GM19467 (cell line): ENCODE results near the gene CSMD2.

Experiments used
- ATAC-seq: cut with Tn5 transposase; IDR thresholded peaks from one replicate; pipeline ENCODE4 v1.9.1; 2021; ENCODE audit warnings: mild to moderate bottlenecking, moderate library complexity; ENCODE audit not compliant: unreplicated experiment

CSMD2 gene

DNA sequence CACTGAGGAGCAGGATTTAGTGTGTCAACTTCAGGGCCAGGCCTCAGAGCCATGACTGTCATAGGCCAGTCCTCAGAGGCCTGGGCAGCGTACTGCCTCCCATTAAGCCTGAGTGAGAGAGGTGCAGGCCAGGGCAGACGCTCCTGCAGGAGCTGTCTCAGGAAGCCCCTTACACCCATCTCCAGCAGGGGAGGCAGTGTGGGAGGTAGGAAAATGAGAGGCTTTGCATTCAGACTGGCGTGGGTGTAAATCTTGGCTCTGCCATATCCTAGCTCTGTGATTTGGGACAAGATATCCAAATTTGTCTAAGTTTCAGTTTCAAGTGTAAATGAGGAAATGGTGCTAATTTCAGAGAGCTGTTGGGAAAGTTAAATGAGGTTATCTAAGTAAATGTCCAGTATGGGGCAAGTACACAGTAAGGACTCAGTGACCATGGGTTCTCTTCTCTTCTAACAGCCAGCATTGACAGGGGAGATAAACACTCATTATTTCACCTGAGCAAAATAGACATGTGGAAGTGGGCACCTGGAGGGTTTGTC lies 508.5 kb downstream of the CSMD2 start:
- ATAC-seq: no peak

DNA sequence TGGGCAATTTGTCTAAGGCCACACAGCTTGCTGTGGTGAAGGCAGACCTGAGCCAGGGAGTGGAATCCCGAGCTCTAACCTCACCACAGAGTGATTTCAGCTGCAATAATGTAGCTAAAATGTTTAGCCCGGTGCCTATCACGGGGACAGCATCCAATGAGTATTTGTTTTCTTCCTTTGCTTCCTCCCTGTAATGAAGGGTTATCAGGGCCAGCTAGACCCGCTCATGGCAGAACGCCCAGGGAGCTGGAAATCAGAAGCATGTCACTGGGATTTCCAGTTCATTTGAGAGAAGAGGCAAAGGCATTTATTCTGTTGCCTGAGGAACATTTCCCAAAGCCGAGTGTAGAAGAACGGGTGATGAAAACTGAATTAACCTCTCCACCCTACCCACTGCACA lies 509.5 kb downstream of the CSMD2 start:
- ATAC-seq: no peak

DNA sequence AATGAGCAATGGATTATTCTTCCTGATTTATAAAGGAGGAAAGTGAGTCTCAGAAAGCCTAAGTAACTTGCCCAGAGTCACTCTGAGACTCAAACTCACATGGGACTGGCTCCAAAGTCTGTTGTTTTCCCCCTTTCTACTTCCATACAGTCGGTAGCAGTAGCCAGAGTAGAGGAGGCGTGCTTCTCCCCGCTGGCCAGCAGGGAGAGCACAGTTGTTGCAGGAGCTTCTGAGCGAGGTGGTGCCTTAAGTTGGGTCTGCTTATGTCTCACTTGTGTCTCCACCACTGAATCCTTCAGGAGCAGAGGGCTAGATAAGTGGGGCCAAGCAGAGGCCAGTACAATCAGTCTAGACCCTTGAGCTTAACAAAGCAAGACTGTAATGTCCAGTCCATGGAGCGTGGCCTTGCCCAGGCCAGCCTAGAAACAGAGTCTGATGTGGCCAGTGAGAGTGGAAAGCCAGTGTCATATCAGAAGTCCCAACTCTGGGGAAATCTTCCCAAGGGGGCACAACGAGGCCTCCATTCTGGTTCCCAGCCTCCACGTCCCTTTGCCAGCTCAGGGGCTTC lies 510.7 kb downstream of the CSMD2 start:
- ATAC-seq: no peak

DNA sequence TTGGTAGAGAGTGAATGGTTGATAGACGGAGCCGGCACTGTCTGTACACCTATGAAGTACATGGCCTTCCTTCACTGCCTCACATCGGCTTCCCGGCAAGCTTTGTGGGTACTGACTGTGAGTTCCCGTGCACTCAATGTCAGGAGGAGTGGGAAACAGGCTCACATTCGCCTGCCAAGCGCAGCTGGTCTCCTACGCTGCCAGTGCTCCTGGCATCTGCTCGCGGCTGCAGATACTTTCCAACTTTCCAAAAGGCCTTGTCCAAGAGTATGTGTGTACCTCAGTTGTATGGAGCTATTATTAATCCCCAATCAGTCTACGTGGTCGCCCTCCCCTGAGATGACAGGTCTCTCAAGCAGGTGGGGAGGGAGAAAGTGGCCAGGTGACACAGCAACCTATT lies 511.8 kb downstream of the CSMD2 start:
- no peak for ATAC-seq

DNA sequence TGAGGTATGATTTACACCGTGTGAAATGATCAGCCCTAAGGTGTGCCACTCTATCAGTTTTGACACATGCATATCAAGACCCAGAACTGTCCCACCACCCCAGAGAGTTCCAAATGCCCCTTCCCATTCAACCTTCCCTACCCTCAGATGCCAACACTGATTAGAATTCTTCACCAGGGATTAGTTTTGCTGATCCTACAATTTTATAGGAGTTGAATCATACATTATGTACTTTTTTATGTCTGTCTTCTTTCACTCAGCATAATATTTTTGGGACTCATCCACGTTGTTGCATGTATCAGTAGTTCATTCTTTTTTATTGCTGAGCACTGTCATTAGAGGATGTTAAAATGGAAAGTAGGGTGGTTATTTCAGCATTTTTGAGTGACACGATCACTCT lies 514.3 kb downstream of the CSMD2 start:
- ATAC-seq: no peak

DNA sequence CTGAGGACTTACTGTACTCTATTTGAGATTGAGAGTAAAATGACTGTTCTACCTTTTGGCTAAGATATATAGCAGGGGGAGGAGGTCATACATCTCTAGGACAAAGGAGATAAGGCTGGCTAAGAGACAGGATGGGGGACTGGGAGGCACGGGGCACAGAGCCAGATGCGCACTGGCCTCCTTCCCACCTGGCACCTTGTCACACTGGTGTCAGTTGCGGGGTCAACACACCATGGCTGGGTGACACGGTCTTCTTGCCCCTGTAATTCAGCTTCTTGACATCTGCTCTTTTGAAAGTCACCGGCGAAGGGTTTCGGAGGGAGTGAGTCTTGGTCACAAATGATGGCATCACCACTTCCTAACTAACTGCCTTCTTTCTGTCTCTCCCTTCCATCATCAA lies 515.3 kb downstream of the CSMD2 start:
- ATAC-seq: no peak

DNA sequence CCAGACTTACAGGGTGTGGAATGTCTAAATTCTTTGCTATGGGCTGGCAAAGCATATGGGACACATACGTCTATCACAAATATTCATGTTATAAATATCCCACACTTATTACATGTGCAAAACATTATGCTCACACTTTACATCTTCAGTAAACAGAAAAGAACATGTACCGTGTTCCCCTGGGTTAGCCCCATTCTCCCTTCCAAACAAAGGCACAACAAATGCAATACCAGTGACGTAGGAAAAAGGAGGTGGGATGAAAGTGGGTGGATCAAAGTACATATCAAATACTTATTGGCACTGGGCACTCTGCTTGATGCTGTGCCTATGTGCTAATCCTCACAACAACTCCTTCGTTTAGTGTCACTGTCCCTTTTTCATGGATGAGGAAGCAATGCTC lies 521.8 kb downstream of the CSMD2 start:
- no peak for ATAC-seq

DNA sequence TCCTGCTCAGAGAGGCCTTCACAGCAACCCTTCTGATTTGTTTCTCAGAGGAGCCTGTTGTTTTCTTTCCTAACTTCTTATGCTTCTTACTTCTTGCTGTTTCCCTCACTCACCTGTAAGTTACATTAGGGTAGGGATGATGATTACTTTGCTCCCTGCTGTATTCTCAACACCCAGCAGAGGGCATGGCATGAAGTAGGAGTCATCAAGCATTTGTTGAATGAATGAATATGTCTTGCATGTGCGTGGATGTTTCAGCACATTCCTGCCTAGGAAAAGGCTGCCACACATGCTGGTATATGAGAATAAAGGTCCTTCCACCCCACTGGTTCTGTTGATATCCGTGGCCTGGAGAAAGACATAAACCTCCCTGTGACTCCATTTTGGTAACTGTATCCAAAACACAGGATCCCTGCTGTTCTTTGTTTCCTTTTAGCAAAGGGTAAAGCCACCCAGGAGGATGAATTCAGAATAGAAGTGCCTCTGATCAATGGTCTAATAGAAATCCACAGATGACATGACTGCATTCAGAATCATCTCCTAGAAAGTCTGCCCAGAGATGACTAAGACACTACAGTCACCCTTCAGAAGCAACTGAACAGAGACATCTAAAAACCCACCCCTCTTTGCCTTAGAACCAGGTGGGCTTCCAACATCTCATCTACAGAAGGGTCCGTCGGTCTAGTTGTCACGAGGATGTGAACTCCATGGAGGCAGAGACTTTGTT lies 523.8 kb downstream of the CSMD2 start:
- no peak for ATAC-seq

DNA sequence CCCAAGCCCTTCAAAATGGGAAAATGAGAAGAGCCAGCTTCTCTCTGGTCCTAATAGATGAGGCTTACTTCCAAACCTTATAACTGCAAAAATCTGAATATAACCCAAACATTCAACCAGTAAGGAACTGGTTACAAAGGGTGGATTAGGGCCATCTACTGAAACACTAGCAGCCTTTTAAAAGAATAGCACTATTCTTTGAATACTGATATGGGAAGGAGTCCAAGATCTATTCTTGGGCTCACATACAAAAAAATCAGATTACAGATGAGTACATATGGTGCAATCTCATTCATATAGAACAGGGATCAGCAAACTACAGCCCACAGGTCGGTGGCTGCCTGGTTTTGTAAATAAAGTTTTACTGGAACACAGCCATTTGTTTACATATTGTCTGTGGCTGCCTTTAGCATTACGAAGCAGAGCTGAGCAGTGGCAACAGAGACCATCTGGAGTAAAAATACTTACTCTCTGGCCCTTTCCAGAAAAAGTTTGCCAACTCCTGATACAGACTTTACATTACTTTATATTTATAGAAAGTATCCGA lies 524.8 kb downstream of the CSMD2 start:
- ATAC-seq: no peak

DNA sequence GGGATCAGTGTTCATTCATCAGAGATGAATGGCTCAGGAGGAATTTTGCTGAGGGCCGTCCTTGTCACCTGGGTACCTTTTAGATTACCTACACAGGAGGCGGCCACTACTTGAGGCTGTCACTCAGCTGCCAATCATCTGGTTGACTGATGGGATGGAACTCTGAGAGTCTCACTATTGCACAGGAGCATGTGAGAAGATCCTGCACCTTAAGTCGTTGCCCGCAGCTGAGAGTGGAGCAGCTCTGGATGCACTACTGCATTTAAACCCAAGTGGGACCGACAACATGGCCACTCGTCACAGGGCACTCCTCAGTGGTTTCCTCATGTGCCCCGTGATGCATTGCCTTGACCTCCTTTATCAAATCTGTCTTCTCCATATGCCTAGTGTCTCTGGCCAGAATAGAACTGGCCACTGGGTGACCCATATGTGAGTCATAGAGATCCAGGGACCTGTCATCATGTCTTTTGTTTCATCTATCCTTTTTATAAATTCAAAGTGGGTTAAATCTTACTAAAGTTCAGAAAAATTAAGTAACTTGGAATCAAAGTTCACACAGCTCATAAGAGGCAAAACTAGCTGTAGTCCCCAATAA lies 527.1 kb downstream of the CSMD2 start:
- no peak for ATAC-seq

DNA sequence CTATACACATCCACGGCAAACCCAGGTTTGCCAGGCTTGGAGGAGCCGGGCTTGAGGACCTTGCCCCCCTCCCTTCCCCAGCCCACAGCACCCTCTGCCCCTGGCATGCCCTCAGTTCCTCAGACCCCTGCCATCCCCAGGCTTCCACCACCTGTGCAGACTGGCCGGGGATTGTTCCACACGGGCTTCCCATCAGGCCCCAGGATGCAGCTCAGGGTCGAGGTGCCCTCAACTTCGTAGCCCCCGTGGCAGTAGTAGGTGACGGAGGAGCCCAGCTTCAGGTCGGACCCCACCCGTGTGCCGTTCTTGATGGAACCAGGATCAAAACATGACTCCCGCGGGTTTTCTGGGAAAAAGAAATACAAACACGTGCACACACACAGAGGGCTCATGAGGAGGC lies 528.8 kb downstream of the CSMD2 start:
- no peak for ATAC-seq

DNA sequence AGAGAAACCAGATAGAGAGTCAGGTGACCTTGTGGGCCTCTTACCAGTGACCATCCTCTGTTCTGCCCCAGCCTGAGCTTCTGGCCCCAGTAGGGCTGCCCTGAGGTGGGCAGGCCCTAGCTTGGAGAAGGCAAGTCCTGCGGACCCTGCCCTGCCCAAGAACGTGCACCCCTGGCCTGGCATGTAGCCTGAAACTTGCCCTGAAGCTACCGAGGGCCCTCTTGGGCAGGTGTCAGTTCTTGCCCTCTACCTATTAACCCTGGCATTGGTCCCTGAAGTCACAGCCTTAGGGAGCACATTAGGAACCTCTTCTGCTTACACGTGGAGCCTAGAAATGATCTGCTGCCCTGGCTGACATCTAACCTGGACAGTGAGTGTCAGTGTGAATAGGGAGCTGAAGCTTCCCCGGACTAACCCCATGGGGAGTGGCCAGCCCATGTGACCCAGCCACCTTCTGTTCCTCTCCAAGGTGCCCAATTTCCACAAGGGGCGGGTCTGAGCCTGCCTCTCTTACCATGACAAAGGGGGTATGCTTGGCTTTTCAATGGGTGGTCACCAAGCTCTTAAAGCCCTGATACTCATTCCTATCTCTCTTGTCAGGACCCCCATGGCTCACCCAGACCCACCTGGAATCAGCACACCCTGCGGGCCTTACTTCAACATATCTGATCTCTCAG lies 529.6 kb downstream of the CSMD2 start:
- no peak for ATAC-seq

DNA sequence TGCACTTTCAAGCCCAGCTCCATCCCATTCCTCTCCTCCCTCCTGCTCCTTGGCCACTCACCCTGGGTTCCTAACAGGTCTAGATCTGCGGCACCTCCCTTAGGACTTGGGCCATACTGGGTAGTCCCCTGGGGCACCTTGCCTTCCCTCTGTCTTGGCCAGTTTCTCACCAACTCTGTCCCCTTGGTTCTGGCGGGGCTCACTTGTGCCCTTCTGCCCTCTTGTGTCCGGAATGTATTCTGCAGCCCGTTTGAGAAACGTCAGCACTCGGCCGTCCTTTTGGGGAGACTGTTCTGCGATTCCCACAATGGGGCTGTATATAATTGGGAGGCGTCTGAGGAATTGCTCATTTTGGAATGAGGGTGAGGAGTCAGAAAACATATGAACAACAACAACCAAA lies 530.2 kb downstream of the CSMD2 start:
- ATAC-seq: no peak

DNA sequence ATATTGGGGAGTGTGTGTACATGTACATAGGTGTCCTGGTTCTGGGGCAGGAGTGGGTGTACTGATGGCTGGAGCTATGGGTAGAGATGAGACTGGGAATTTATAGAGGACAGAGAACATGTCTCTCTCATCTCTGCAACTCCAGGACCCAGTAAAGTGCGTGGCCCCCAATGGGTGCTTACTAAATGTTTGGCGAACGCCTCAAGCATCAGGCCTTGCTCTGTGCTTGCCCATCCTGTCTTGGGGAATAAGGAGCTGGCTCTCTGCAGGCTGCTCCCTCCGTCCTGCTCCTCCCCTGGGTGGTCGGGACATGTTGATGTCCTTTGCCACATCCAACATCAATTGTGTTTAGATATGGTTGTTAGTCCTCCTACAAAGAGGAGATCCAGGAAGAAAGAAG lies 530.9 kb downstream of the CSMD2 start:
- no peak for ATAC-seq

DNA sequence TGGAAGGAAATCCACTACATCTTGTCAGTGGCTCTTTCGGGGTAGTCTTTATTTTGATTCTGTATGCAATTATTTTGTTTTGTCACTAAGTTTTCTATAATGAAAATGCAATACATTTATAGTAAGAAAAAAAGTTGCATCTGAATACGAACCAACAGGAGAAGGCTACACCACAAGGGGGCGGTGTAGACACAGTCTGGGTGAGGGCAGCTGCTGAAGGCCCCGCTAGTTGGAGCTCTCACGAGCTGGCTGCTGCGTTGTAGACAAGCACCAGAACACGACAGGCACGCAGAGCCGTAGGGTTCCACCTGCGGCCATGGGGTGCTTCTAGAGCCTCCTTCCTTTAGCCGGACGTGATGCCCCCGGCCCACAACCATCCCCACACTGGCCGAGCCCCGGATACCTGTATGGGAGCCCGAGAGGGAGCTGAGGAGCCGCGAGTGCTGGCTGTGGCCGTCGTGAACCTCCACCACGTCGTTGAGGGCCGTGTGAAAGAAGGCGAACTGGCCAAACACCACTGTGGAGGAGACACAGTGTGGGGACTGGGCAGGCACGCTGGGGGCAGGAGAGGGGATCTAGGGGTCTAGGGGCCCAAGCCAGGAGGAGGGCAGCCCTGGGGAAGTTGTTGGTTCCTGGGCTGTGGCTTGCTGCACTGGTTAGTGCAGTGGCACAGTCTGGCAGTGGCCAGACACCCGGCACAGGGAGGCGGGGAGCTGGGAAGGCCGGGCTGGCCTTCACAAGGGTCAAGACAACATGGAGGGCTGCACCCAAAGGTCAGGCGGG lies 531.8 kb downstream of the CSMD2 start:
- ATAC-seq: peak; percentile 76

DNA sequence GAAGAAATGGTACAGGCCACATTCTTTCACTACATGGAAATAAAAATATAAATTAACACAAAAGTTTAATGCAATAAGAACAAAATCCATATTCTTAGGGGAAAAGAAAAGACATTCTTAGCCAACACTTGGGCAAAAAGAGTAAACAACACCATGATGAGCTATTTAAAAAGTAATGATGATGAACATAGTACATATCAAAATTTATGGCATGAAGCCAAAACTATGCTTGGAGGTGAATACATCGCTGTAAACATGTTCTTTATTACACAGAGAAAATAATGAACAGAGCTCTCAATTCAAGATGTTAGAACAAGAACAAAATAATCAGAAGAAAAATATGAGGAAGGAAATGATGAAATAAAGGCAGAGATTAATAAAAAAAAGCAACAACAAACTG lies 534.3 kb downstream of the CSMD2 start:
- ATAC-seq: no peak

DNA sequence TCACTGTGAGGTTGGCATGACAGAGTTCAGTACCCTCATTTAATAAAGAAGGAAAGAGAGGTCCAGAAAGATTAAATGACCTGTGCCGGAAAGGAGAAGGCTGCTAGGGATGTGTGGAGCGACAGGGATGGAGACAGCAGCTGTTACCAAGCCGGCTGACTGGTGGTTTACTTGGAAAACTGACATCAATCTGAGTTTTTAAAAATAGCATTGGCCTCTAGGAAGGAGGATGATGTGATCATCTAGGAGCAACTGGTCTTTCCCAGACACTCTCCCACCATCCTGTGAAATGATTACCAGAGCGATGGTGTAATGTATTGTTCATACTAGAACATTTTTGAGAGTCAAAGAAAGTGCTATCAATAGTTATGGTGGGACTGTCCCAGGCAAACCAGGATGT lies 538.2 kb downstream of the CSMD2 start:
- no peak for ATAC-seq

DNA sequence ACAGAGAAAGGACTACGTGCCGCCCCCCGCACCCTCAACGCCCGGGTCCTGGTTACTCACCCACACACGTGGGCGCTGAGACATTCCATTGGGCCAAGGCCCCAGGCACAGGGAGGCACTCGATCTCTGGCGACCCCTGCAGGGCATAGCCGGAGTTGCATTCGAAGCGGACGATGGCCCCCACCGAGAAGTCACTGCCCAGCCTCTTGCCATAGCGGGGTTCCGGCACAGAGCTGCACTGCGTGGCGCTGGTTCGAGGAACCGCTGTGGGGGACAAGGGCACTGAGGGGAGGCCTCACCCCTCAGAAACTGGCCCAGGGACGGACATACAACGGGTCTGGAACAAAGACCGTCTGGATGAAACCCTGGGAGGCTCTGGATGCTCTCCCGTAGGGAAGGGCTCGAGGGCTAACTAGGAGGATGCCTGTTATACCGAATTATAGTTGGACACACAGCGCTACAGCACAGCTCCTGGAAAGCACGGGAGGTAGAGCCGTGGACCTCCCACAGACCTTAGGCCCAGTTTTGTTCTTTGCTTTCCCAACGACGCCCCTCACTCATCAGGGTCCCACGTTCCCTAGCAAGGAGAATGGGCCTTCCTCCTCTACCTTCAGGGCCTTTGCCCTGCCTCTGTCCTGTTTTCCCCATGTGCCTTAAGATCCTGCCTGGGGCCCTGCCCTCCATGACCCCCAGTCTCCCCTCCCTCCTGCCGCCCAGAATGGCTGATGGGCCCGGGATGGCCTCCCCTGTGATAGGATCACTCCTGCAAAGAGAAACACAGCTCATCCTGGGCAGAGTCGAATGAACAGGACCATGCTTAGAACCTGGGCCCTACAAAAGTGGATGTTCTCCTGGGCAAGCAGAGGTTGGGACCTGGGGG lies 539.8 kb downstream of the CSMD2 start:
- no peak for ATAC-seq

DNA sequence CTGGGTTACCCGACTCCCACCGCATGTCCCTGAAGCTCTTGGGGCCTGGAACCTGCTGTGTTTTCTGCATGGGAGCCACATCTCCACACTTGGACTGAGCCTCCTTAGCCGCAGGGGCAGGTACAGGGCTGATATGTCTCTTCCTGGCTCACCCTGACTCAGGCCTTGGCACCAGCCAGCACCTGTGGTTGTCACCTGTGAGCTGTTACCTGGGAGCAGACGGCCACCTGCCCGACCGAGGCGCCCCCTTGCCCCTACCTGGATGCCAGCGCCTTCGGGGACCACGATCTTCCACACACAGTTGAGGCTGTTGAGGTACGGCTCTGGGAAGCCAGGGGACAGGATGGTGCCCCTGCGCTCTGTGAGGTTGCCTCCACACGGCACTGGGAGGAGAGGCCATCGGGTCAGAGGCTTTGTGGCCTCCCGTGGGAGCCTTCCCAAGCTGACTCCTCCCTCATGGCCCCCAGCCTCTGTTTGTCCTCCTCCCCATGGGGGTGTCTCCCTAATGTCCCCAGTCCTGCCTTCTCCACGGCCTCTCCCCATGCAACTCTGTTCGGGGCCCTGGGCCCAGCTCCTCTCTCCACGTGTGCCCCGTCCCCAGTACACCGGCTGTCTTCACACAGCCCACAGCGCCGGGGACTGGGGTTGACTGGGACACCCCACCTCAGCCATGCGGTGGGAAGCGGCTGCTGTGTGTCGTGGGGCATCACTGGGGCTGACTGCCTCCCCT lies 540.6 kb downstream of the CSMD2 start:
- no peak for ATAC-seq
